Esophagus muscularis mucosa (tissue), 3 donors: ENCODE data around the gene NYAP2.

ENCODE experiments used
- POLR2A ChIP-seq: fragments of 450-650 bp; IDR thresholded peaks from one replicate; pipeline ENCODE4 v1.6.1; 2017; ENCODE audit warnings: antibody characterized with exemption, moderate library complexity, mild to moderate bottlenecking, low read depth
- POLR2AphosphoS5 ChIP-seq, 2 donors: sonication (generic); formaldehyde crosslinking; IDR thresholded peaks; one replicate each; pipeline ENCODE4 v1.6.1; 2017; ENCODE audit warnings: antibody characterized with exemption in 2 of 2
- TF ChIP-seq, protein P1 (sequence below), 3 experiments: fragments of 200-600 bp in 2 of 3; fragments of 450-650 bp in 1 of 3; sonication (generic) in 2 of 3; IDR thresholded peaks; one replicate each; pipeline ENCODE4 v1.5.1; 2017 to 2019; ENCODE audit warnings: antibody characterized with exemption in 3 of 3, mild to moderate bottlenecking in 2 of 3, moderate library complexity in 1 of 3

DNA sequence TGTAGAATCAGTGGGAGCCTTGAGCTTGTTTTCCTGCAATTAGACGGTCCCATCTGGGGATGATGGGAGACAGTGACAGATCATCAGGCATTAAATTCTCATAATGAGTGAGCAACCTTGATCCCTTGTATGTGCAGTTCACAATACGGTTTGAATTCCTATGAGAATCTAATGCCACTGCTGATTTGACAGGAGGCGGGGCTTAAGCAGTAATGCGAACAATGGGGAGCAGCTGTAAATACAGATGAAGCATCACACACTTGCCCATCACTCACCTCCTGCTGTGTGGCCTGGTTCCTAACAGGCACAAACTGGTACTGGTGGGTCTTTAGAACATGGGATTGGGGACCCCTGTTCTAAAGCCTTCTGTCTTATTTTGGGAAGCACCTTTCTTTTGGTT lies 17.9 kb upstream of the NYAP2 start:
- TF ChIP-seq, protein P1, sequence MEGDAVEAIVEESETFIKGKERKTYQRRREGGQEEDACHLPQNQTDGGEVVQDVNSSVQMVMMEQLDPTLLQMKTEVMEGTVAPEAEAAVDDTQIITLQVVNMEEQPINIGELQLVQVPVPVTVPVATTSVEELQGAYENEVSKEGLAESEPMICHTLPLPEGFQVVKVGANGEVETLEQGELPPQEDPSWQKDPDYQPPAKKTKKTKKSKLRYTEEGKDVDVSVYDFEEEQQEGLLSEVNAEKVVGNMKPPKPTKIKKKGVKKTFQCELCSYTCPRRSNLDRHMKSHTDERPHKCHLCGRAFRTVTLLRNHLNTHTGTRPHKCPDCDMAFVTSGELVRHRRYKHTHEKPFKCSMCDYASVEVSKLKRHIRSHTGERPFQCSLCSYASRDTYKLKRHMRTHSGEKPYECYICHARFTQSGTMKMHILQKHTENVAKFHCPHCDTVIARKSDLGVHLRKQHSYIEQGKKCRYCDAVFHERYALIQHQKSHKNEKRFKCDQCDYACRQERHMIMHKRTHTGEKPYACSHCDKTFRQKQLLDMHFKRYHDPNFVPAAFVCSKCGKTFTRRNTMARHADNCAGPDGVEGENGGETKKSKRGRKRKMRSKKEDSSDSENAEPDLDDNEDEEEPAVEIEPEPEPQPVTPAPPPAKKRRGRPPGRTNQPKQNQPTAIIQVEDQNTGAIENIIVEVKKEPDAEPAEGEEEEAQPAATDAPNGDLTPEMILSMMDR (IDR thresholded peaks at IDR 0.05) = no peak
- TF ChIP-seq POLR2A = no peak
- no peak for TF ChIP-seq POLR2AphosphoS5 (IDR thresholded peaks at IDR 0.05)
